Keratinocyte (primary cell): Measurements from ENCODE around the gene CD300LD. TPM values are rescaled to one million over a fixed set of nuclear protein-coding genes. Genes with fewer than 3 reads are reported as not detected.
A peak's percentile ranks its signal among the peaks of the same experiment; 100 is the strongest.

Experiments
- DNase-seq: peaks from one replicate; pipeline ENCODE4 v3.0.0-alpha.2; 2011; ENCODE audit warnings: low read depth, missing footprints, low spot score
- FAIRE-seq: peaks from 2 replicates; lab custom pipeline; 2011; peaks lifted over from hg19 to GRCh38; lab: Jason Lieb, UNC
- H2AFZ ChIP-seq: 2 replicates; pipeline ENCODE4 v1.6.0; 2012; ENCODE audit warnings: low read length, control low read depth, inconsistent platforms; ENCODE audit not compliant: control insufficient read depth
- H3K27ac ChIP-seq: 2 replicates; pipeline ENCODE4 v1.5.1; 2011; ENCODE audit warnings: low read length; ENCODE audit not compliant: control insufficient read depth, insufficient read depth
- H3K27me3 ChIP-seq: 3 replicates; pipeline ENCODE4 v1.6.0; 2011; ENCODE audit warnings: low read length; ENCODE audit not compliant: control insufficient read depth, insufficient read depth; ENCODE audit errors: extremely low read depth
- H3K36me3 ChIP-seq, 2 experiments: 2 replicates in 1 of 2; 3 replicates in 1 of 2; pipeline ENCODE4 v1.5.1; 2011; ENCODE audit warnings: low read length in 2 of 2, mild to moderate bottlenecking in 1 of 2; ENCODE audit not compliant: control insufficient read depth in 2 of 2, insufficient read depth in 2 of 2; ENCODE audit errors: extremely low read depth in 1 of 2
- H3K4me1 ChIP-seq: 3 replicates; pipeline ENCODE4 v1.5.1; 2011; ENCODE audit warnings: low read length; ENCODE audit not compliant: control insufficient read depth, insufficient read depth; ENCODE audit errors: extremely low read depth
- H3K4me2 ChIP-seq: 3 replicates; pipeline ENCODE4 v1.6.0; 2011; ENCODE audit warnings: low read depth, low read length; ENCODE audit not compliant: control insufficient read depth, insufficient read depth; ENCODE audit errors: extremely low read depth
- H3K4me3 ChIP-seq, 3 experiments: fragments of 200-600 bp in 1 of 3; sonication (generic) in 1 of 3; 2 replicates in 2 of 3; 3 replicates in 1 of 3; pipeline ENCODE4 v1.5.1; 2011 to 2016; ENCODE audit warnings: low read length in 3 of 3, mild to moderate bottlenecking in 3 of 3, control low read depth in 2 of 3, inconsistent platforms in 1 of 3, low read depth in 1 of 3, mixed read lengths in 1 of 3, mixed run types in 1 of 3, moderate library complexity in 1 of 3; ENCODE audit not compliant: control insufficient read depth in 2 of 3, insufficient read depth in 2 of 3; ENCODE audit errors: extremely low read depth in 1 of 3
- H3K79me2 ChIP-seq: 2 replicates; pipeline ENCODE4 v1.6.0; 2012; ENCODE audit warnings: low read length; ENCODE audit not compliant: control insufficient read depth, insufficient read depth
- H3K9ac ChIP-seq: 3 replicates; pipeline ENCODE4 v1.6.0; 2011; ENCODE audit warnings: low read length; ENCODE audit not compliant: control insufficient read depth, insufficient read depth; ENCODE audit errors: extremely low read depth
- H3K9me1 ChIP-seq: 3 replicates; pipeline ENCODE4 v1.6.0; 2011; ENCODE audit warnings: low read length; ENCODE audit not compliant: control insufficient read depth, insufficient read depth; ENCODE audit errors: extremely low read depth
- H3K9me3 ChIP-seq: 2 replicates; pipeline ENCODE4 v1.5.1; 2012; ENCODE audit warnings: low read depth, low read length; ENCODE audit not compliant: control insufficient read depth
- H4K20me1 ChIP-seq: 3 replicates; pipeline ENCODE4 v1.6.0; 2011; ENCODE audit warnings: low read length; ENCODE audit not compliant: control insufficient read depth, insufficient read depth; ENCODE audit errors: extremely low read depth
- CTCF ChIP-seq, 3 experiments: IDR thresholded peaks in 1 of 3; conservative IDR thresholded peaks in 1 of 3; optimal IDR thresholded peaks in 1 of 3; 2 replicates in 2 of 3; 3 replicates in 1 of 3; pipeline versions ENCODE3 to v1.5.1; 2011; ENCODE audit warnings: low read length in 3 of 3, mild to moderate bottlenecking in 3 of 3, moderate library complexity in 2 of 3, control low read depth in 1 of 3, inconsistent platforms in 1 of 3; ENCODE audit not compliant: insufficient read depth in 2 of 3; ENCODE audit errors: extremely low read depth in 1 of 3
- EZH2 ChIP-seq: IDR thresholded peaks from one replicate; pipeline ENCODE4 v1.6.1; 2012; ENCODE audit warnings: inconsistent platforms, mild to moderate bottlenecking, low read length, moderate library complexity
- dilution Hi-C: fragments of 300-500 bp; cut with MboI; formaldehyde crosslinking; loops from one replicate; pipeline ENCODE4 v1.7.0; 2020; ENCODE audit warnings: low sequenced_read_pairs; ENCODE audit not compliant: extremely low pct_ligation_motif_present
- polyA plus RNA-seq, 5 experiments: library from polyadenylated mRNA; depleted of rRNA in 3 of 5; stranded (reverse) in 3 of 5; stranded (forward) in 1 of 5; unstranded in 1 of 5; fragments of >200 nt; gene quantifications; 1 replicate in 1 of 5; 2 replicates in 3 of 5; 3 replicates in 1 of 5; pipeline versions ENCODE4 v1.2.1 to v1.2.3, GENCODE V29; 2011 to 2012; ENCODE audit warnings: missing spikeins in 2 of 5, low read depth in 1 of 5, low replicate concordance in 1 of 5

The CD300LD gene
- polyA plus RNA-seq, 1 donor (not counting 4 experiments of a cell fraction or from before 2014, with no cell fraction given), result not detected

GRCh38 chr17:74547736-74548135 is 44.3 kb downstream of the CD300LD start:
- Histone ChIP-seq H3K4me2 (no peak overlapping the region), H3K27me3 (peaks cover 6% of the 10 kb centered on the region), H4K20me1 (no peaks in the 10 kb centered on the region), H3K9ac (no peak overlapping the region), H3K79me2 (no peaks in the 10 kb centered on the region), H3K4me1 (peaks cover 22% of the 10 kb centered on the region), H3K4me3 (no peak overlapping the region), H3K9me1 (no peaks in the 10 kb centered on the region), H3K36me3 (no peaks in the 10 kb centered on the region), H3K9me3 (no peaks in the 10 kb centered on the region), H2AFZ (no peak overlapping the region), H3K27ac (no peak overlapping the region)
- no peak for TF ChIP-seq EZH2
- TF ChIP-seq CTCF (optimal IDR thresholded peaks at IDR 0.05 in 1 of 3, IDR thresholded peaks at IDR 0.05 in 1 of 3, conservative IDR thresholded peaks at IDR 0.05 in 1 of 3; ENCODE audit: extremely low read depth in 1 of 3, insufficient read depth in 2 of 3, low read length in 3 of 3), result no peak
- FAIRE-seq (peak; percentile 71), DNase-seq (no peak)
- dilution Hi-C loops, result no loop called here

GRCh38 chr17:74547264-74547663 is 44.8 kb downstream of the CD300LD start:
- H3K9me1 ChIP-seq, result no peaks in the 10 kb centered on the region
- peaks cover 18% of the 10 kb centered on the region for H3K4me1 ChIP-seq
- no peaks in the 10 kb centered on the region for H3K79me2 ChIP-seq
- FAIRE-seq (no peak), DNase-seq (no peak)
- no peaks in the 10 kb centered on the region for H3K36me3 ChIP-seq
- no peak for TF ChIP-seq CTCF (optimal IDR thresholded peaks at IDR 0.05 in 1 of 3, IDR thresholded peaks at IDR 0.05 in 1 of 3, conservative IDR thresholded peaks at IDR 0.05 in 1 of 3; ENCODE audit: extremely low read depth in 1 of 3, insufficient read depth in 2 of 3, low read length in 3 of 3)
- no peak for TF ChIP-seq EZH2
- H3K9me3 ChIP-seq, result no peaks in the 10 kb centered on the region
- H3K27ac ChIP-seq, result no peak overlapping the region
- H2AFZ ChIP-seq, result no peak overlapping the region
- no peak overlapping the region for H3K4me3 ChIP-seq
- H4K20me1 ChIP-seq, result no peaks in the 10 kb centered on the region
- no peak overlapping the region for H3K9ac ChIP-seq
- dilution Hi-C loops, result no loop called here
- peaks cover 9% of the 10 kb centered on the region for H3K27me3 ChIP-seq
- no peak overlapping the region for H3K4me2 ChIP-seq
